Endothelial cell (in vitro differentiated cells): Measurements from ENCODE around the gene MFSD6. TPM values are rescaled to one million over a fixed set of nuclear protein-coding genes. Genes with fewer than 3 reads are reported as not detected.

Source experiments
- DNase-seq: peaks from one replicate; pipeline ENCODE4 v3.0.0; 2021; ENCODE audit warnings: low spot score
- H3K27ac Mint-ChIP-seq: one replicate; pipeline ENCODE4 v1.8.0; 2021; ENCODE audit warnings: mixed read lengths, inconsistent platforms; ENCODE audit not compliant: unreplicated experiment
- H3K27me3 Mint-ChIP-seq: one replicate; pipeline ENCODE4 v1.8.0; 2021; ENCODE audit warnings: mild to moderate bottlenecking, moderate library complexity, mixed read lengths, inconsistent platforms; ENCODE audit not compliant: unreplicated experiment
- H3K36me3 Mint-ChIP-seq: one replicate; pipeline ENCODE4 v1.8.0; 2021; ENCODE audit warnings: mild to moderate bottlenecking, low read depth, mixed read lengths, inconsistent platforms; ENCODE audit not compliant: unreplicated experiment
- H3K4me1 Mint-ChIP-seq: one replicate; pipeline ENCODE4 v1.8.0; 2021; ENCODE audit warnings: mild to moderate bottlenecking, mixed read lengths, inconsistent platforms; ENCODE audit not compliant: unreplicated experiment
- H3K4me3 Mint-ChIP-seq: one replicate; pipeline ENCODE4 v1.8.0; 2021; ENCODE audit warnings: mild to moderate bottlenecking, mixed read lengths, inconsistent platforms; ENCODE audit not compliant: unreplicated experiment
- H3K9me3 Mint-ChIP-seq: one replicate; pipeline ENCODE4 v1.8.0; 2021; ENCODE audit warnings: mixed read lengths, inconsistent platforms; ENCODE audit not compliant: unreplicated experiment
- CTCF ChIP-seq: fragments of 200-600 bp; sonication (generic); IDR thresholded peaks from one replicate; pipeline ENCODE4 v1.5.0; 2021; ENCODE audit warnings: antibody characterized with exemption; ENCODE audit not compliant: unreplicated experiment
- total RNA-seq: library from RNA; stranded (reverse); fragmentation: NEBNext Ultra II Directional; extraction: Animal tissue kit (Norgen Biotek cat#: 25700); gene quantifications from one replicate; pipeline ENCODE4 v1.2.1, GENCODE V29; 2021; ENCODE audit not compliant: unreplicated experiment

MFSD6 gene
- total RNA-seq, 1 donor from 2014 or later = 2.4 TPM

- DNase-seq = no peak
- no peaks in the 10 kb centered on the region for H3K4me1 Mint-ChIP-seq
- H3K27me3 Mint-ChIP-seq = no peaks in the 10 kb centered on the region
- TF ChIP-seq CTCF = no peak
- no peaks in the 10 kb centered on the region for H3K9me3 Mint-ChIP-seq
- no peak overlapping the region for H3K4me3 Mint-ChIP-seq
- no peaks in the 10 kb centered on the region for H3K36me3 Mint-ChIP-seq
- no peak overlapping the region for H3K27ac Mint-ChIP-seq
Measured at GRCh38 chr2:190477661-190478454, 69.7 kb downstream of the MFSD6 start.

- H3K36me3 Mint-ChIP-seq = no peaks in the 10 kb centered on the region
- H3K27me3 Mint-ChIP-seq = no peaks in the 10 kb centered on the region
- no peaks in the 10 kb centered on the region for H3K9me3 Mint-ChIP-seq
Measured at GRCh38 chr2:190478572-190479195, 70.5 kb downstream of the MFSD6 start.

GRCh38 chr2:190481339-190481738, 73.2 kb downstream of the MFSD6 start:
- no peak overlapping the region for H3K27ac Mint-ChIP-seq
- H3K9me3 Mint-ChIP-seq = no peaks in the 10 kb centered on the region
- H3K36me3 Mint-ChIP-seq = no peaks in the 10 kb centered on the region
- H3K27me3 Mint-ChIP-seq = no peaks in the 10 kb centered on the region
- H3K4me3 Mint-ChIP-seq = no peak overlapping the region
- H3K4me1 Mint-ChIP-seq = peaks cover 2% of the 10 kb centered on the region
- TF ChIP-seq CTCF = no peak
- no peak for DNase-seq

More at GRCh38 chr2:190478572-190479195, 70.5 kb downstream of the MFSD6 start:
- Mint-ChIP-seq H3K4me1 (no peaks in the 10 kb centered on the region), H3K4me3 (no peak overlapping the region), H3K27ac (no peak overlapping the region)
- no peak for DNase-seq
- no peak for TF ChIP-seq CTCF

GRCh38 chr2:190482451-190482850, 74.3 kb downstream of the MFSD6 start:
- Mint-ChIP-seq H3K27ac (no peak overlapping the region), H3K4me3 (no peak overlapping the region), H3K9me3 (no peaks in the 10 kb centered on the region), H3K27me3 (no peaks in the 10 kb centered on the region), H3K4me1 (peaks cover 2% of the 10 kb centered on the region), H3K36me3 (no peaks in the 10 kb centered on the region)
- TF ChIP-seq CTCF = no peak
- no peak for DNase-seq

- DNase-seq = no peak
- no peak overlapping the region for H3K4me3 Mint-ChIP-seq
- H3K9me3 Mint-ChIP-seq = no peaks in the 10 kb centered on the region
- no peaks in the 10 kb centered on the region for H3K27me3 Mint-ChIP-seq
- no peaks in the 10 kb centered on the region for H3K36me3 Mint-ChIP-seq
- H3K4me1 Mint-ChIP-seq = peaks cover 5% of the 10 kb centered on the region
- no peak overlapping the region for H3K27ac Mint-ChIP-seq
- no peak for TF ChIP-seq CTCF
Measured at GRCh38 chr2:190486037-190486623, 78.0 kb downstream of the MFSD6 start.
